Measurements from ENCODE around the gene SMARCA4.

DNA sequence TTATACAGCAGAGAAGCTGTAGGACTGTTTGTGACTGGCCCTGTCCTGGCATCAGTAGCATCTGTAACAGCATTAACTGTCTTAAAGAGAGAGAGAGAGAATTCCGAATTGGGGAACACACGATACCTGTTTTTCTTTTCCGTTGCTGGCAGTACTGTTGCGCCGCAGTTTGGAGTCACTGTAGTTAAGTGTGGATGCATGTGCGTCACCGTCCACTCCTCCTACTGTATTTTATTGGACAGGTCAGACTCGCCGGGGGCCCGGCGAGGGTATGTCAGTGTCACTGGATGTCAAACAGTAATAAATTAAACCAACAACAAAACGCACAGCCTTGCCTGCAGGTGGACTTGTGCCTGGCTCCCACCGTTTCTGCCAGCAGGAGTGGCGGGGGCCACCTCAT, 101.1 kb downstream of the SMARCA4 start:
- TF ChIP-seq, protein P1, sequence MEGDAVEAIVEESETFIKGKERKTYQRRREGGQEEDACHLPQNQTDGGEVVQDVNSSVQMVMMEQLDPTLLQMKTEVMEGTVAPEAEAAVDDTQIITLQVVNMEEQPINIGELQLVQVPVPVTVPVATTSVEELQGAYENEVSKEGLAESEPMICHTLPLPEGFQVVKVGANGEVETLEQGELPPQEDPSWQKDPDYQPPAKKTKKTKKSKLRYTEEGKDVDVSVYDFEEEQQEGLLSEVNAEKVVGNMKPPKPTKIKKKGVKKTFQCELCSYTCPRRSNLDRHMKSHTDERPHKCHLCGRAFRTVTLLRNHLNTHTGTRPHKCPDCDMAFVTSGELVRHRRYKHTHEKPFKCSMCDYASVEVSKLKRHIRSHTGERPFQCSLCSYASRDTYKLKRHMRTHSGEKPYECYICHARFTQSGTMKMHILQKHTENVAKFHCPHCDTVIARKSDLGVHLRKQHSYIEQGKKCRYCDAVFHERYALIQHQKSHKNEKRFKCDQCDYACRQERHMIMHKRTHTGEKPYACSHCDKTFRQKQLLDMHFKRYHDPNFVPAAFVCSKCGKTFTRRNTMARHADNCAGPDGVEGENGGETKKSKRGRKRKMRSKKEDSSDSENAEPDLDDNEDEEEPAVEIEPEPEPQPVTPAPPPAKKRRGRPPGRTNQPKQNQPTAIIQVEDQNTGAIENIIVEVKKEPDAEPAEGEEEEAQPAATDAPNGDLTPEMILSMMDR (IDR thresholded peaks at IDR 0.05), result no peak
- TF ChIP-seq POLR2A (IDR thresholded peaks at IDR 0.05), result no peak

Data from Peyer's patch (tissue), 4 donors.